HG03520 (cell line): ENCODE data around the gene PRR35.
"Not testable (repeated sequence)": the region's sequence is repeated elsewhere in the genome, so short reads cannot be mapped to it uniquely, and the experiment has no call there.

Experiments used
- ATAC-seq: cut with Tn5 transposase; IDR thresholded peaks from one replicate; pipeline ENCODE4 v1.9.1; 2021; ENCODE audit warnings: mild to moderate bottlenecking, moderate library complexity; ENCODE audit not compliant: unreplicated experiment

The PRR35 gene

GRCh38 chr16:591892-592517, 31.8 kb downstream of the PRR35 start:
- no peak for ATAC-seq

GRCh38 chr16:592518-593306, 32.5 kb downstream of the PRR35 start:
- ATAC-seq = no peak

- no peak for ATAC-seq
Observed at GRCh38 chr16:593406-593805, 33.2 kb downstream of the PRR35 start.

- no peak for ATAC-seq
Observed at GRCh38 chr16:593807-594206, 33.6 kb downstream of the PRR35 start.

- ATAC-seq = no peak
Observed at GRCh38 chr16:595094-595528, 34.9 kb downstream of the PRR35 start.

GRCh38 chr16:595942-596735, 35.9 kb downstream of the PRR35 start:
- no peak for ATAC-seq

GRCh38 chr16:596736-597060, 36.5 kb downstream of the PRR35 start:
- ATAC-seq = no peak

- ATAC-seq = not testable (repeated sequence)
Observed at GRCh38 chr16:597655-598054, 37.5 kb downstream of the PRR35 start.

GRCh38 chr16:598823-599739, 38.9 kb downstream of the PRR35 start:
- no peak for ATAC-seq

- ATAC-seq = no peak
Observed at GRCh38 chr16:600781-601180, 40.6 kb downstream of the PRR35 start.

- no peak for ATAC-seq
Observed at GRCh38 chr16:603933-604332, 43.7 kb downstream of the PRR35 start.

- ATAC-seq = no peak
Observed at GRCh38 chr16:606656-607307, 46.6 kb downstream of the PRR35 start.

GRCh38 chr16:608019-608418, 47.8 kb downstream of the PRR35 start:
- ATAC-seq = no peak

- no peak for ATAC-seq
Observed at GRCh38 chr16:609316-609715, 49.1 kb downstream of the PRR35 start.

- ATAC-seq = no peak
Observed at GRCh38 chr16:609984-610383, 49.8 kb downstream of the PRR35 start.

- no peak for ATAC-seq
Observed at GRCh38 chr16:610513-611381, 50.6 kb downstream of the PRR35 start.

- ATAC-seq = no peak
Observed at GRCh38 chr16:615122-615521, 54.9 kb downstream of the PRR35 start.
